HepG2 (cell line): ENCODE data around the gene TTC6. TPM values are rescaled to one million over a fixed set of nuclear protein-coding genes. Genes with fewer than 3 reads are reported as not detected.

ENCODE experiments used
- FOXA3 ChIP-seq: IDR thresholded peaks from 2 replicates; pipeline ENCODE4 v1.6.1; 2016; ENCODE audit warnings: missing genetic modification reagents, missing compliant biosample characterization
- KLF13 ChIP-seq: sonication (generic); formaldehyde crosslinking; IDR thresholded peaks from 2 replicates; pipeline ENCODE4 v1.4.0; 2020; ENCODE audit warnings: mild to moderate bottlenecking, missing genetic modification reagents
- MTF1 ChIP-seq: sonication (generic); formaldehyde crosslinking; IDR thresholded peaks from 2 replicates; pipeline ENCODE4 v1.5.0; 2020; ENCODE audit warnings: missing genetic modification reagents
- RAD51 ChIP-seq: fragments of 450-650 bp; IDR thresholded peaks from 2 replicates; pipeline ENCODE4 v1.6.1; 2016; ENCODE audit warnings: borderline replicate concordance
- SETDB1 ChIP-seq: sonication (generic); formaldehyde crosslinking; IDR thresholded peaks from 2 replicates; pipeline ENCODE4 v1.5.1; 2020; ENCODE audit warnings: missing genetic modification reagents, mild to moderate bottlenecking, borderline replicate concordance
- SYNCRIP ChIP-seq: fragments of 200-400 bp; formaldehyde crosslinking; IDR thresholded peaks from 2 replicates; pipeline ENCODE4 v1.6.1; 2018; ENCODE audit warnings: mild to moderate bottlenecking, low read depth, low read length; ENCODE audit not compliant: insufficient read depth
- THYN1 ChIP-seq: sonication (generic); formaldehyde crosslinking; IDR thresholded peaks from 2 replicates; pipeline ENCODE4 v1.8.1; 2023; ENCODE audit warnings: low read depth, mild to moderate bottlenecking, moderate library complexity, missing genetic modification reagents, borderline replicate concordance
- XBP1 ChIP-seq: sonication (generic); formaldehyde crosslinking; IDR thresholded peaks from 2 replicates; pipeline ENCODE4 v1.5.0; 2020; ENCODE audit warnings: missing genetic modification reagents
- ZFAT ChIP-seq: sonication (generic); formaldehyde crosslinking; conservative IDR thresholded peaks from 2 replicates; pipeline ENCODE4 v1.8.1; 2023; ENCODE audit warnings: missing genetic modification reagents, inconsistent platforms
- ZKSCAN1 ChIP-seq: fragments of 150-350 bp; IDR thresholded peaks from 2 replicates; pipeline ENCODE4 v1.6.1; 2014; ENCODE audit warnings: low read length
- ZKSCAN5 ChIP-seq: sonication (generic); formaldehyde crosslinking; IDR thresholded peaks from 2 replicates; pipeline ENCODE4 v1.5.1; 2020; ENCODE audit warnings: mild to moderate bottlenecking, missing genetic modification reagents
- ZNF263 ChIP-seq: sonication (generic); formaldehyde crosslinking; IDR thresholded peaks from 2 replicates; pipeline ENCODE4 v1.4.0; 2020; ENCODE audit warnings: missing genetic modification reagents
- polyA plus RNA-seq, 8 experiments: library from polyadenylated mRNA; depleted of rRNA in 3 of 8; stranded (reverse) in 7 of 8; unstranded in 1 of 8; fragments of >200 nt; fragmentation: Illumina TruSeq in 4 of 8; extraction: Trizol in 4 of 8; gene quantifications; 2 replicates each; pipeline versions ENCODE4 v1.2.1 to v1.2.3, GENCODE V29; 2011 to 2016; ENCODE audit warnings: low read depth in 4 of 8, missing spikeins in 1 of 8, mixed read lengths in 1 of 8; ENCODE audit not compliant: insufficient read depth in 1 of 8
- total RNA-seq, 5 experiments: library from RNA; depleted of rRNA; stranded (reverse); fragments of >200 nt; fragmentation: Illumina TruSeq; extraction: Trizol; gene quantifications; 2 replicates each; pipeline ENCODE4 v1.2.3, GENCODE V29; 2016; ENCODE audit warnings: low read depth in 1 of 5
- TF ChIP-seq, protein P1 (sequence below): sonication (generic); formaldehyde crosslinking; IDR thresholded peaks from 2 replicates; pipeline ENCODE4 v1.4.0; 2020; ENCODE audit warnings: missing genetic modification reagents, mild to moderate bottlenecking, borderline replicate concordance
- TF ChIP-seq, protein P2 (sequence below): sonication (generic); formaldehyde crosslinking; IDR thresholded peaks from 2 replicates; pipeline ENCODE4 v1.5.0; 2020; ENCODE audit warnings: missing genetic modification reagents
- TF ChIP-seq, protein P3 (sequence below): sonication (generic); formaldehyde crosslinking; IDR thresholded peaks from 2 replicates; pipeline ENCODE4 v1.5.1; 2020; ENCODE audit warnings: mild to moderate bottlenecking, moderate library complexity, missing genetic modification reagents
- TF ChIP-seq, protein P4 (sequence below): sonication (generic); formaldehyde crosslinking; IDR thresholded peaks from 2 replicates; pipeline ENCODE4 v1.4.0; 2020; ENCODE audit warnings: low read depth, mild to moderate bottlenecking, missing genetic modification reagents
- TF ChIP-seq, protein P5 (sequence below): sonication (generic); formaldehyde crosslinking; IDR thresholded peaks from 2 replicates; pipeline ENCODE4 v1.8.1; 2023; ENCODE audit warnings: mild to moderate bottlenecking, missing genetic modification reagents

The TTC6 gene
- total and polyA plus RNA-seq, 2 of the 13 experiments (the other 11 are each of a cell fraction or from before 2014, with no cell fraction given): 9.3 to 27.4 TPM

DNA sequence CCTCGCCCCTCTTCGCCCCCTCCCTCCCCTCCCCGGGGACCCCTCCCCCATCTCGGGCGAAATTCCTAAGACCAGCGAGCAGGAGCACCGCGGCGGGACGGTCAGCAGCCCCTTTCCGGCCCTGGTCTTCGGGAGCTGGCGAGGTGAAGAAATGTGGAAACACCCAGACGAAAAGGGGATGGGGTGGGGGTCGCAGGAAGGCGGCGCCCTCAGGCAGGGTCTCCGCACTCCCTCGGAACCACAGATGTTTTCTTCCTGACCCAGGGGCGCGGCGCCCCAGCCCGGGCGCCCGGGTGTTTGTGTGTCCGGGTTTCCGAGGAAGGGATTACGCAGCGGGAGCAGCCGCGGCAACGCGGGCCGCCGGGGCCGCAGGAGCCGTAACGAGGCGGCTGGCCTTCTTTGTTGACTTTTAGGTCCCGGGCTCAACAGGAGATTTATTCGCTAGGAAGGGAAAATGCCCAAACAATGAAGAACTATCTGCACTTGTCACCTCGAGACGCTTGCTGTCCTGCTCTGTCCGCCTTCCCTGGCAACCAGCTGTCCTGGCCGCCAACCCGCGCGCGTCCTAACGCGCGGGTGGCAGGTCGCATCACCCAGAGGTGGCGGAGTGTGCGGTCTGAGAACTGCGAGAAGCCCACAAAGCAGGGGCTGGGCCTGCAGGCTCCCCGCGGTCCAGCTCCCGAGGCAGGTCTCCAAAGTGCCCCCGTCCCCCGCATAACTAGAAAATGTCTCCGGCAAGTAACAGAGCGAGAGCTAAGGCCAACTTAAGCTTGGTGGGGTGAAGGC is 7.4 kb upstream of the TTC6 start (continued):
- TF ChIP-seq, protein P1, sequence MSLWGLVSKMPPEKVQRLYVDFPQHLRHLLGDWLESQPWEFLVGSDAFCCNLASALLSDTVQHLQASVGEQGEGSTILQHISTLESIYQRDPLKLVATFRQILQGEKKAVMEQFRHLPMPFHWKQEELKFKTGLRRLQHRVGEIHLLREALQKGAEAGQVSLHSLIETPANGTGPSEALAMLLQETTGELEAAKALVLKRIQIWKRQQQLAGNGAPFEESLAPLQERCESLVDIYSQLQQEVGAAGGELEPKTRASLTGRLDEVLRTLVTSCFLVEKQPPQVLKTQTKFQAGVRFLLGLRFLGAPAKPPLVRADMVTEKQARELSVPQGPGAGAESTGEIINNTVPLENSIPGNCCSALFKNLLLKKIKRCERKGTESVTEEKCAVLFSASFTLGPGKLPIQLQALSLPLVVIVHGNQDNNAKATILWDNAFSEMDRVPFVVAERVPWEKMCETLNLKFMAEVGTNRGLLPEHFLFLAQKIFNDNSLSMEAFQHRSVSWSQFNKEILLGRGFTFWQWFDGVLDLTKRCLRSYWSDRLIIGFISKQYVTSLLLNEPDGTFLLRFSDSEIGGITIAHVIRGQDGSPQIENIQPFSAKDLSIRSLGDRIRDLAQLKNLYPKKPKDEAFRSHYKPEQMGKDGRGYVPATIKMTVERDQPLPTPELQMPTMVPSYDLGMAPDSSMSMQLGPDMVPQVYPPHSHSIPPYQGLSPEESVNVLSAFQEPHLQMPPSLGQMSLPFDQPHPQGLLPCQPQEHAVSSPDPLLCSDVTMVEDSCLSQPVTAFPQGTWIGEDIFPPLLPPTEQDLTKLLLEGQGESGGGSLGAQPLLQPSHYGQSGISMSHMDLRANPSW: no peak
- TF ChIP-seq, protein P2, sequence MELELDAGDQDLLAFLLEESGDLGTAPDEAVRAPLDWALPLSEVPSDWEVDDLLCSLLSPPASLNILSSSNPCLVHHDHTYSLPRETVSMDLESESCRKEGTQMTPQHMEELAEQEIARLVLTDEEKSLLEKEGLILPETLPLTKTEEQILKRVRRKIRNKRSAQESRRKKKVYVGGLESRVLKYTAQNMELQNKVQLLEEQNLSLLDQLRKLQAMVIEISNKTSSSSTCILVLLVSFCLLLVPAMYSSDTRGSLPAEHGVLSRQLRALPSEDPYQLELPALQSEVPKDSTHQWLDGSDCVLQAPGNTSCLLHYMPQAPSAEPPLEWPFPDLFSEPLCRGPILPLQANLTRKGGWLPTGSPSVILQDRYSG (CRISPR knock-in tag): peak; percentile 76; the same call in 1 of the 2 replicates
- TF ChIP-seq XBP1 (CRISPR knock-in tag) (0 out of 2 replicates have a peak, but pooled peaks have one; percentile 67), THYN1 (peak; percentile 91; the same call in 1 of the 2 replicates), KLF13 (CRISPR knock-in tag) (peak; percentile 84), ZNF263 (peak; percentile 84), ZKSCAN1 (no peak), MTF1 (CRISPR knock-in tag) (peak; percentile 23), FOXA3 (CRISPR knock-in tag) (peak; percentile 75; the same call in 1 of the 2 replicates), SYNCRIP (no peak), ZKSCAN5 (CRISPR knock-in tag) (no peak), ZFAT (peak; percentile 72), RAD51 (no peak), SETDB1 (CRISPR knock-in tag) (peak; percentile 84; the same call in 1 of the 2 replicates)
- TF ChIP-seq, protein P3, sequence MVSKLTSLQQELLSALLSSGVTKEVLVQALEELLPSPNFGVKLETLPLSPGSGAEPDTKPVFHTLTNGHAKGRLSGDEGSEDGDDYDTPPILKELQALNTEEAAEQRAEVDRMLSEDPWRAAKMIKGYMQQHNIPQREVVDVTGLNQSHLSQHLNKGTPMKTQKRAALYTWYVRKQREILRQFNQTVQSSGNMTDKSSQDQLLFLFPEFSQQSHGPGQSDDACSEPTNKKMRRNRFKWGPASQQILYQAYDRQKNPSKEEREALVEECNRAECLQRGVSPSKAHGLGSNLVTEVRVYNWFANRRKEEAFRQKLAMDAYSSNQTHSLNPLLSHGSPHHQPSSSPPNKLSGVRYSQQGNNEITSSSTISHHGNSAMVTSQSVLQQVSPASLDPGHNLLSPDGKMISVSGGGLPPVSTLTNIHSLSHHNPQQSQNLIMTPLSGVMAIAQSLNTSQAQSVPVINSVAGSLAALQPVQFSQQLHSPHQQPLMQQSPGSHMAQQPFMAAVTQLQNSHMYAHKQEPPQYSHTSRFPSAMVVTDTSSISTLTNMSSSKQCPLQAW (CRISPR knock-in tag): 0 out of 2 replicates have a peak, but pooled peaks have one; percentile 54
- TF ChIP-seq, protein P4, sequence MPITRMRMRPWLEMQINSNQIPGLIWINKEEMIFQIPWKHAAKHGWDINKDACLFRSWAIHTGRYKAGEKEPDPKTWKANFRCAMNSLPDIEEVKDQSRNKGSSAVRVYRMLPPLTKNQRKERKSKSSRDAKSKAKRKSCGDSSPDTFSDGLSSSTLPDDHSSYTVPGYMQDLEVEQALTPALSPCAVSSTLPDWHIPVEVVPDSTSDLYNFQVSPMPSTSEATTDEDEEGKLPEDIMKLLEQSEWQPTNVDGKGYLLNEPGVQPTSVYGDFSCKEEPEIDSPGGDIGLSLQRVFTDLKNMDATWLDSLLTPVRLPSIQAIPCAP (CRISPR knock-in tag): no peak
- TF ChIP-seq, protein P5, sequence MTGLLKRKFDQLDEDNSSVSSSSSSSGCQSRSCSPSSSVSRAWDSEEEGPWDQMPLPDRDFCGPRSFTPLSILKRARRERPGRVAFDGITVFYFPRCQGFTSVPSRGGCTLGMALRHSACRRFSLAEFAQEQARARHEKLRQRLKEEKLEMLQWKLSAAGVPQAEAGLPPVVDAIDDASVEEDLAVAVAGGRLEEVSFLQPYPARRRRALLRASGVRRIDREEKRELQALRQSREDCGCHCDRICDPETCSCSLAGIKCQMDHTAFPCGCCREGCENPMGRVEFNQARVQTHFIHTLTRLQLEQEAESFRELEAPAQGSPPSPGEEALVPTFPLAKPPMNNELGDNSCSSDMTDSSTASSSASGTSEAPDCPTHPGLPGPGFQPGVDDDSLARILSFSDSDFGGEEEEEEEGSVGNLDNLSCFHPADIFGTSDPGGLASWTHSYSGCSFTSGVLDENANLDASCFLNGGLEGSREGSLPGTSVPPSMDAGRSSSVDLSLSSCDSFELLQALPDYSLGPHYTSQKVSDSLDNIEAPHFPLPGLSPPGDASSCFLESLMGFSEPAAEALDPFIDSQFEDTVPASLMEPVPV (CRISPR knock-in tag): peak; percentile 74; the same call in 1 of the 2 replicates
